Measurements from ENCODE around the gene NXPE3.

- TF ChIP-seq POLR2A (IDR thresholded peaks at IDR 0.05; ENCODE audit: extremely low read depth, insufficient read length) (no peak), CTCF (IDR thresholded peaks at IDR 0.05; ENCODE audit: low read depth, low read length) (no peak)
These were observed 74.2 kb downstream of the NXPE3 start for GRCh38 chr3:101852983-101853840.

Data from NB4 (cell line).